Right atrium auricular region (tissue), 2 donors: ENCODE results near the gene CCDC200. TPM values are rescaled to one million over a fixed set of nuclear protein-coding genes. Genes with fewer than 3 reads are reported as not detected.

Source experiments
- DNase-seq: peaks from one replicate; pipeline ENCODE4 v3.0.0-alpha.2; 2019; ENCODE audit warnings: low spot score
- H3K27ac ChIP-seq, 2 donors: fragments of 200-600 bp; sonication (generic); 1 replicate in 1 of 2; 2 replicates in 1 of 2; pipeline ENCODE4 v1.5.1; 2016 to 2019
- H3K27me3 ChIP-seq, 2 donors: fragments of 200-600 bp; sonication (generic); one replicate each; pipeline versions ENCODE4 v1.5.1 to v1.6.0; 2017 to 2019
- H3K36me3 ChIP-seq: fragments of 200-600 bp; sonication (generic); one replicate; pipeline ENCODE4 v1.5.1; 2016
- H3K4me1 ChIP-seq, 2 donors: fragments of 200-600 bp; sonication (generic); one replicate each; pipeline versions ENCODE4 v1.5.1 to v1.6.0; 2017 to 2019
- H3K4me3 ChIP-seq, 2 donors: fragments of 200-600 bp; sonication (generic); 1 replicate in 1 of 2; 2 replicates in 1 of 2; pipeline ENCODE4 v1.5.1; 2017 to 2019; ENCODE audit warnings: mild to moderate bottlenecking in 1 of 2, moderate library complexity in 1 of 2
- H3K9me3 ChIP-seq, 2 donors: fragments of 200-600 bp; sonication (generic); one replicate each; pipeline ENCODE4 v1.5.1; 2019
- total RNA-seq, 2 donors: library from RNA; depleted of rRNA; stranded (reverse); fragments of >200 nt; gene quantifications; one replicate each; pipeline ENCODE4 v1.1.0, GENCODE V29; 2016
- TF ChIP-seq, protein P1 (sequence below), 2 donors: fragments of 200-600 bp; sonication (generic); IDR thresholded peaks; one replicate each; pipeline ENCODE4 v1.5.1; 2019; ENCODE audit warnings: antibody characterized with exemption in 2 of 2

Gene CCDC200
- total RNA-seq, 2 donors from 2014 or later = not detected

DNA sequence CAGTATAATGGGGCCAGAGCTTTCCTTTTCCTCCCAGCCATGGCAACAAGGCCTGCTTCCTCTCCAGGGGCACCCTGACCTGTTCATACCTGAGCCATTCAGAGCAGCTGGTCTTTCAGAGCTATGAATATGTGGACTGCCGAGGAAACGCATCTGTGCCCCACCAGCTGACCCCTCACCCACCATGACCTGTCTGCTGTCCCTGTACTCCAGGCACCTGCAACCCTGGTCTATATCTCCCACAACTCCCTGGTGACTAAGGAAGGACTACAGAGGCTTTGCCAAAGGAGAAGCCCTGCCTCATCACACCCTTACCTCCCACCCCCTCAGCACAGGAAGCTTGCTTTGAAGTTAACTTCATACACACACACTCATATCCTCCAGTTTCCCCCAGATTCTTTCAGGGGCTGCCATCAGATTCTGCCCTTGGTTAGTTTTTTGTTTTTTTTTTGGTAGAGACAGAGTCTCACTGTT lies 10.8 kb downstream of the CCDC200 start:
- Histone ChIP-seq H3K27me3 (no peaks in the 10 kb centered on the region), H3K27ac (no peak overlapping the region), H3K9me3 (no peaks in the 10 kb centered on the region), H3K4me3 (no peak overlapping the region), H3K36me3 (peaks cover 9% of the 10 kb centered on the region), H3K4me1 (peaks cover 0 to 9% of the 10 kb centered on the region in 2 donors)
- no peak for DNase-seq
- TF ChIP-seq, protein P1, sequence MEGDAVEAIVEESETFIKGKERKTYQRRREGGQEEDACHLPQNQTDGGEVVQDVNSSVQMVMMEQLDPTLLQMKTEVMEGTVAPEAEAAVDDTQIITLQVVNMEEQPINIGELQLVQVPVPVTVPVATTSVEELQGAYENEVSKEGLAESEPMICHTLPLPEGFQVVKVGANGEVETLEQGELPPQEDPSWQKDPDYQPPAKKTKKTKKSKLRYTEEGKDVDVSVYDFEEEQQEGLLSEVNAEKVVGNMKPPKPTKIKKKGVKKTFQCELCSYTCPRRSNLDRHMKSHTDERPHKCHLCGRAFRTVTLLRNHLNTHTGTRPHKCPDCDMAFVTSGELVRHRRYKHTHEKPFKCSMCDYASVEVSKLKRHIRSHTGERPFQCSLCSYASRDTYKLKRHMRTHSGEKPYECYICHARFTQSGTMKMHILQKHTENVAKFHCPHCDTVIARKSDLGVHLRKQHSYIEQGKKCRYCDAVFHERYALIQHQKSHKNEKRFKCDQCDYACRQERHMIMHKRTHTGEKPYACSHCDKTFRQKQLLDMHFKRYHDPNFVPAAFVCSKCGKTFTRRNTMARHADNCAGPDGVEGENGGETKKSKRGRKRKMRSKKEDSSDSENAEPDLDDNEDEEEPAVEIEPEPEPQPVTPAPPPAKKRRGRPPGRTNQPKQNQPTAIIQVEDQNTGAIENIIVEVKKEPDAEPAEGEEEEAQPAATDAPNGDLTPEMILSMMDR (IDR thresholded peaks at IDR 0.05) = no peak

DNA sequence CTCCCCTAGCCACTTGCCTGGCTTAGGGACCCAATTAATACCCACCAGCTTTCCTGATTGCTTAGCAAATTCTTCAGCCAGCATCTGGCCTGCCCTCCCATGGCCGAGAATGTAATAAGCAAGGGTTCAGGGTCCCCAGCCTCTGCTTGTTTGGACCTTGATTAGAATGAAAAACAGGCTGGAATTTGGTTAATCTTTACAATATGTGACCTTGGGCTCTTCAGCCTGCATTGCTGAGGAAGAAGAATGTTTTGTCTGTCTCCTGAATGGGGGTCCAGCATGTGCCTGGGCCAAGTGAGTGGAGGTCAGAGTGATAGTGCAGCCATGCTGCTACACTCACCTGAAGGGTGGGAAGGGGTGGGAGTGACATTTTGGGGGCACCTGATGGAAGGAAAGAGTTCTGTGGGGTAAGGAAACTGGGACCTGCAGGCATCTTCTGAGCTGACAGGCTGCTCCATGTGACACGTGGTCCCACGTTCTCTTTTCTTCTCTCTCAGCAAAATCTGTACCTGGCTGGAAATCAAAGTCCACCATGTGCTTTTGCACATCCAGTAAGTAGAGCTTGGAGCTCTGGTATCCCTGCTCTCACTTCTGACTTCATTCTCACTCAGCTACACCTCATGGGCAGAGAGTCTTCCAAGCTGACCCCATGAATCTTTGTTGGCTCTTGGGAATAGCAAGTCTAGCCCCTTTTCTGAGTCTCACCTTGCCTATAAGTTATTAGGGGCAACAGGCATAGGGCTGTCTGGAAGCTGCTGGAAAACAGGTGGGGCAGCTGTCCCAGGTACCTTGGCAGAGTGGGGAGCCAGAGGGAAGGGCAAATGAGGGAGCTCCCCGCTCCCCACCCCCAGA lies 11.4 kb downstream of the CCDC200 start:
- no peak overlapping the region for H3K27ac ChIP-seq
- H3K9me3 ChIP-seq = no peaks in the 10 kb centered on the region
- TF ChIP-seq, protein P1 (IDR thresholded peaks at IDR 0.05) = no peak
- H3K27me3 ChIP-seq = no peaks in the 10 kb centered on the region
- H3K36me3 ChIP-seq = peaks cover 9% of the 10 kb centered on the region
- DNase-seq = no peak
- peaks cover 0 to 14% of the 10 kb centered on the region in 2 donors for H3K4me1 ChIP-seq
- no peak overlapping the region for H3K4me3 ChIP-seq

DNA sequence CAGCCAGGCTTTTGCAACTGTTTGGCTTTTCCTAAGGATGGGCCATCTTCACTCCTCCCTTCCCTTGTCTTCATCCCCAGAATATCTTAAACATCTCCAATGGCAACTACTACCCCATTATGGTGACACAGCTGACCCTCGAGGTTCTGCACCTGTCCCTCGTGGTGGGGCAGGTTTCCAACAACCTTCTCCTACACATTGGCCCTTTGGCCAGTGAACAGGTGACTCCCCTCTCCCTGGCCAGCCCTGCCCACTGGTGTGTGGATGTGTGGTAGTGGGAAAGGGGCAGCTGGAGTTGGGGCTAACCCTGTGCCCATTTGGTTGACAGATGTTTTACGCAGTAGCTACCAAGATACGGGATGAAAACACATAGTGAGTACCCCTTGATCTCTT lies 12.1 kb downstream of the CCDC200 start:
- Histone ChIP-seq H3K4me1 (peaks cover 0 to 16% of the 10 kb centered on the region in 2 donors), H3K36me3 (peaks cover 9% of the 10 kb centered on the region), H3K9me3 (no peaks in the 10 kb centered on the region), H3K27me3 (no peaks in the 10 kb centered on the region), H3K27ac (no peak overlapping the region), H3K4me3 (no peak overlapping the region)
- no peak for DNase-seq
- TF ChIP-seq, protein P1 (IDR thresholded peaks at IDR 0.05) = no peak

DNA sequence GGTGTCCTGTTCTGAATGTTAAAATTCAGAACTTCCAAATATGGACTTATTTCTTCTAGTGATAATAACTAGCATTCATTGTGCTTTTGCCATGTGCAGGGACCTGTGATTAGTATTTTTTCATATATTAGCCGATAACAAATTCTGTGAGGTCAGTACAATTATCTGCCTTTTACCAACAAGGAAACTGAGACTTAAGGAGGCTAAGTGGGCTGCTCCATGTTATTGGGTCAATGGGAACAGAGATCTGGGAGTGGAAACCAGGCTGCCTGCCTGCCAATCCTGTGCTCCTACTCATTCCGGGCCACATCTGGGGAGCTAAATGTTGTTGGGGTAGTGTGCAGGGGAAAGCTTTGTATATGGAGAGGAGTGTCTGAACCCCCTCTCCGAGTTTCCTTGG lies 13.1 kb downstream of the CCDC200 start:
- DNase-seq = no peak
- H3K4me3 ChIP-seq = no peak overlapping the region
- no peaks in the 10 kb centered on the region for H3K9me3 ChIP-seq
- no peak overlapping the region for H3K27ac ChIP-seq
- H3K4me1 ChIP-seq = peaks cover 0 to 23% of the 10 kb centered on the region in 2 donors
- no peaks in the 10 kb centered on the region for H3K27me3 ChIP-seq
- H3K36me3 ChIP-seq = peaks cover 9% of the 10 kb centered on the region
- TF ChIP-seq, protein P1 (IDR thresholded peaks at IDR 0.05) = no peak

DNA sequence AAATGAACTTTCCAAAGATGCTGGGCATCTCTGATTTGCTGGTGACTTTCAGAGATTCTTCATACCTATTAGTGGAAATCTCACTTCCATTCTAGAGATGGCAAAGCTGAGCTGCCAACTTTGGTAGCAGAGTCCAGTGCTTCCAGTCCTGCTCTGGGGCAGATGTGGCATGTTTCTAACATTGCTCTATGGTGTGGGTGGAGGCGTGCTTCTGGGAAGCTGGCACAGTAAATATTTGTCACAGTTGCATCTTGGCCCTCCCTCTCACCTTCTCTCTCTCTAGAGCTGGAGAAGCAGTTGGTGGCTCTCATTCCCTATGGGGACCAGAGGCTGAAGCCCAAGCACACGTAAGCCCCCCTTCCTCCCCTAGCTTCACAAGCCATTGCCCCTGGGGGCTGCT lies 14.9 kb downstream of the CCDC200 start:
- Histone ChIP-seq H3K4me3 (no peak overlapping the region), H3K27me3 (no peaks in the 10 kb centered on the region), H3K4me1 (peaks cover 0 to 23% of the 10 kb centered on the region in 2 donors), H3K27ac (no peak overlapping the region), H3K9me3 (no peaks in the 10 kb centered on the region), H3K36me3 (peaks cover 21% of the 10 kb centered on the region)
- DNase-seq = no peak
- TF ChIP-seq, protein P1 (IDR thresholded peaks at IDR 0.05) = no peak
